GM23338 (cell line): ENCODE data around the gene RGS3. TPM values are rescaled to one million over a fixed set of nuclear protein-coding genes. Genes with fewer than 3 reads are reported as not detected.

Experiments used
- ATAC-seq: fragments of 200-7000 bp; cut with Tn5 transposase; 3 replicates; pipeline ENCODE4 v1.9.1; 2020
- DNase-seq: peaks from one replicate; pipeline ENCODE4 v3.0.0-alpha.2; 2015; ENCODE audit warnings: low spot score
- H2AFZ ChIP-seq: fragments of 200-600 bp; sonication (generic); 2 replicates; pipeline ENCODE4 v1.8.0; 2016; ENCODE audit warnings: antibody characterized with exemption, mild to moderate bottlenecking, moderate library complexity
- H3F3A ChIP-seq: fragments of 200-600 bp; sonication (generic); replicated peaks from 2 replicates; pipeline ENCODE4 v1.8.0; 2017; ENCODE audit warnings: antibody characterized with exemption, mixed run types, low read depth
- H3K27ac ChIP-seq: fragments of 200-600 bp; sonication (generic); 2 replicates; pipeline ENCODE4 v1.6.1; 2016; ENCODE audit warnings: low read depth
- H3K27me3 ChIP-seq: fragments of 200-600 bp; sonication (generic); 2 replicates; pipeline ENCODE4 v1.8.0; 2016; ENCODE audit warnings: mild to moderate bottlenecking, mixed run types, moderate library complexity; ENCODE audit not compliant: insufficient read depth
- H3K36me3 ChIP-seq: fragments of 200-600 bp; sonication (generic); 2 replicates; pipeline ENCODE4 v1.8.0; 2016; ENCODE audit warnings: mild to moderate bottlenecking; ENCODE audit not compliant: insufficient read depth
- H3K4me1 ChIP-seq: fragments of 200-600 bp; sonication (generic); 2 replicates; pipeline ENCODE4 v1.8.0; 2016; ENCODE audit warnings: mild to moderate bottlenecking, moderate library complexity; ENCODE audit not compliant: insufficient read depth
- H3K4me2 ChIP-seq: fragments of 200-600 bp; sonication (generic); 2 replicates; pipeline ENCODE4 v1.7.1; 2017; ENCODE audit warnings: mixed run types
- H3K4me3 ChIP-seq: fragments of 200-600 bp; sonication (generic); 2 replicates; pipeline ENCODE4 v1.6.1; 2016; ENCODE audit warnings: mixed run types
- H3K79me2 ChIP-seq: fragments of 200-600 bp; sonication (generic); replicated peaks from 2 replicates; pipeline ENCODE4 v1.8.0; 2017; ENCODE audit warnings: mild to moderate bottlenecking; ENCODE audit not compliant: insufficient read depth
- H3K9me2 ChIP-seq: fragments of 200-600 bp; sonication (generic); 2 replicates; pipeline ENCODE4 v1.8.0; 2017; ENCODE audit not compliant: insufficient read depth
- H4K20me1 ChIP-seq: fragments of 200-600 bp; sonication (generic); replicated peaks from 2 replicates; pipeline ENCODE4 v1.8.0; 2017; ENCODE audit warnings: mild to moderate bottlenecking; ENCODE audit not compliant: insufficient read depth
- H3K27ac Mint-ChIP-seq: 2 replicates; pipeline ENCODE4 v1.8.0; 2020; ENCODE audit warnings: inconsistent platforms, mild to moderate bottlenecking, moderate library complexity, mixed read lengths
- H3K27me3 Mint-ChIP-seq: 3 replicates; pipeline ENCODE4 v1.8.0; 2022; ENCODE audit warnings: low read depth, mild to moderate bottlenecking, moderate library complexity, mixed read lengths, inconsistent platforms; ENCODE audit not compliant: insufficient read depth, poor library complexity
- H3K36me3 Mint-ChIP-seq: 3 replicates; pipeline ENCODE4 v1.8.0; 2021; ENCODE audit warnings: low read depth, mild to moderate bottlenecking, inconsistent platforms, moderate library complexity, mixed read lengths
- H3K4me1 Mint-ChIP-seq: 3 replicates; pipeline ENCODE4 v1.8.0; 2020; ENCODE audit warnings: mild to moderate bottlenecking, inconsistent platforms, mixed read lengths
- H3K4me3 Mint-ChIP-seq: 3 replicates; pipeline ENCODE4 v1.8.0; 2021; ENCODE audit warnings: moderate library complexity, mild to moderate bottlenecking, inconsistent platforms, mixed read lengths
- H3K9me3 Mint-ChIP-seq: 3 replicates; pipeline ENCODE4 v1.8.0; 2020; ENCODE audit warnings: moderate library complexity, mild to moderate bottlenecking, inconsistent platforms, mixed read lengths
- CREB1 ChIP-seq: fragments of 250-450 bp; sonication (Bioruptor Pico); IDR thresholded peaks from 2 replicates; pipeline ENCODE4 v1.5.0; 2020; ENCODE audit warnings: low read depth, mild to moderate bottlenecking, moderate library complexity
- EZH2 ChIP-seq: fragments of 200-600 bp; sonication (generic); IDR thresholded peaks from one replicate; pipeline ENCODE4 v1.8.0; 2017; ENCODE audit warnings: antibody characterized with exemption, mild to moderate bottlenecking, low read depth; ENCODE audit not compliant: unreplicated experiment
- JUNB ChIP-seq: IDR thresholded peaks from one replicate; pipeline ENCODE4 v1.6.1; 2016; ENCODE audit warnings: antibody characterized with exemption; ENCODE audit not compliant: unreplicated experiment
- NANOG ChIP-seq: IDR thresholded peaks from 2 replicates; pipeline ENCODE4 v1.6.1; 2016; ENCODE audit warnings: antibody characterized with exemption, borderline replicate concordance
- STAT1 ChIP-seq: IDR thresholded peaks from one replicate; pipeline ENCODE4 v1.6.1; 2016; ENCODE audit warnings: antibody characterized with exemption; ENCODE audit not compliant: unreplicated experiment
- ZNF331 ChIP-seq: fragments of 250-450 bp; sonication (Bioruptor Pico); IDR thresholded peaks from 2 replicates; pipeline ENCODE4 v1.5.0; 2020; ENCODE audit warnings: low read depth, mild to moderate bottlenecking, moderate library complexity
- ZNF462 ChIP-seq: fragments of 250-450 bp; sonication (Bioruptor Pico); IDR thresholded peaks from 2 replicates; pipeline ENCODE4 v1.5.0; 2020; ENCODE audit warnings: mild to moderate bottlenecking, moderate library complexity
- polyA plus RNA-seq: library from polyadenylated mRNA; unstranded; fragments of >200 nt; fragmentation: Nextera tagmentation; extraction: Ambion mirVana; gene quantifications from 2 replicates; pipeline ENCODE4 v1.2.1, GENCODE V29; 2016
- total RNA-seq: library from RNA; depleted of rRNA; stranded (reverse); fragments of >200 nt; shearing (Covaris generic); gene quantifications from 2 replicates; pipeline ENCODE4 v1.2.3, GENCODE V29; 2014

Gene RGS3
- total and polyA plus RNA-seq, 2 experiments from 2014 or later = 14.2 to 24.3 TPM

GRCh38 chr9:113504725-113505590, 41.4 kb downstream of the RGS3 start:
- H3K79me2 ChIP-seq = no peaks in the 10 kb centered on the region
- Mint-ChIP-seq H3K4me3 (no peak overlapping the region), H3K9me3 (no peaks in the 10 kb centered on the region), H3K27ac (no peak overlapping the region), H3K27me3 (peaks cover 21% of the 10 kb centered on the region), H3K36me3 (no peaks in the 10 kb centered on the region), H3K4me1 (peaks cover 48% of the 10 kb centered on the region)
- no peak overlapping the region for H3K4me2 ChIP-seq
- no peak overlapping the region for H2AFZ ChIP-seq
- TF ChIP-seq EZH2 (no peak), JUNB (no peak), CREB1 (CRISPR knock-in tag) (no peak), ZNF331 (no peak), STAT1 (no peak), NANOG (no peak), ZNF462 (no peak)
- DNase-seq (no peak), ATAC-seq (no peak)
- H3K4me1 ChIP-seq = peaks cover 18% of the 10 kb centered on the region
- no peak overlapping the region for H3K4me3 ChIP-seq
- H3K36me3 ChIP-seq = no peaks in the 10 kb centered on the region
- no peaks in the 10 kb centered on the region for H3F3A ChIP-seq
- no peaks in the 10 kb centered on the region for H3K27me3 ChIP-seq
- H3K9me2 ChIP-seq = no peaks in the 10 kb centered on the region
- no peak overlapping the region for H3K27ac ChIP-seq
- no peaks in the 10 kb centered on the region for H4K20me1 ChIP-seq
